Stomach (tissue), 4 donors: Measurements from ENCODE around the gene NBDY.

Experiments
- POLR2A ChIP-seq, 4 donors: fragments of 450-650 bp; IDR thresholded peaks; one replicate each; pipeline ENCODE4 v1.6.1; 2016; ENCODE audit warnings: antibody characterized with exemption in 4 of 4, control low read depth in 2 of 4, mild to moderate bottlenecking in 1 of 4, moderate library complexity in 1 of 4
- TF ChIP-seq, protein P1 (sequence below), 7 experiments: fragments of 450-650 bp in 4 of 7; fragments of 200-600 bp in 3 of 7; sonication (generic) in 3 of 7; IDR thresholded peaks; one replicate each; pipeline ENCODE4 v1.5.1; 2016 to 2019; ENCODE audit warnings: antibody characterized with exemption in 7 of 7, control low read depth in 2 of 7, mild to moderate bottlenecking in 1 of 7

DNA sequence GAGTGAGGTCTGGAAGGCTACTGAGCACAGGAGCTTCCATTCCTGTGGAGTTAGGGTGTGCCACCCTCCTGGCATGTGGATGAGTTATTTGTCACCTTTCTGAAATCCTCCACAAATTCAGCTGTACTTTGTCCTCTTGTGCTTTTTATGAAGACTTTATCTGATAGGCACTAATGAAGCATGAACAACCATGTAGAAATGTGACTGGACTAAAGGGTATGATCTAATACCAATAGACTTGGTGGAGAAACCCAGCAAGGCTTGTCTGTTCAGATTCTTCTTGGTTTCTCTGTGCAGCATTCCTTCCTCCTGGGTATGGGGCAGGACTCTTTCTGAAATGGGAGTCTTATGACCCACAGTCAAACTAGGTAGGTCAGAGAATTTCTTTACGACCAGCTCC is 9.6 kb downstream of the NBDY start:
- no peak for TF ChIP-seq POLR2A (IDR thresholded peaks at IDR 0.05)
- TF ChIP-seq, protein P1, sequence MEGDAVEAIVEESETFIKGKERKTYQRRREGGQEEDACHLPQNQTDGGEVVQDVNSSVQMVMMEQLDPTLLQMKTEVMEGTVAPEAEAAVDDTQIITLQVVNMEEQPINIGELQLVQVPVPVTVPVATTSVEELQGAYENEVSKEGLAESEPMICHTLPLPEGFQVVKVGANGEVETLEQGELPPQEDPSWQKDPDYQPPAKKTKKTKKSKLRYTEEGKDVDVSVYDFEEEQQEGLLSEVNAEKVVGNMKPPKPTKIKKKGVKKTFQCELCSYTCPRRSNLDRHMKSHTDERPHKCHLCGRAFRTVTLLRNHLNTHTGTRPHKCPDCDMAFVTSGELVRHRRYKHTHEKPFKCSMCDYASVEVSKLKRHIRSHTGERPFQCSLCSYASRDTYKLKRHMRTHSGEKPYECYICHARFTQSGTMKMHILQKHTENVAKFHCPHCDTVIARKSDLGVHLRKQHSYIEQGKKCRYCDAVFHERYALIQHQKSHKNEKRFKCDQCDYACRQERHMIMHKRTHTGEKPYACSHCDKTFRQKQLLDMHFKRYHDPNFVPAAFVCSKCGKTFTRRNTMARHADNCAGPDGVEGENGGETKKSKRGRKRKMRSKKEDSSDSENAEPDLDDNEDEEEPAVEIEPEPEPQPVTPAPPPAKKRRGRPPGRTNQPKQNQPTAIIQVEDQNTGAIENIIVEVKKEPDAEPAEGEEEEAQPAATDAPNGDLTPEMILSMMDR (IDR thresholded peaks at IDR 0.05): no peak
